CD4-positive, alpha-beta T cell (primary cell): Measurements from ENCODE around the gene BCL2L11. TPM values are rescaled to one million over a fixed set of nuclear protein-coding genes. Genes with fewer than 3 reads are reported as not detected.

Source experiments
- ATAC-seq: fragments of 200-7000 bp; cut with Tn5 transposase; one replicate; pipeline ENCODE4 v1.10.0; 2022; ENCODE audit warnings: mild to moderate bottlenecking; ENCODE audit not compliant: poor library complexity
- CTCF ChIA-PET: fragments of 350-600 bp; sonication (Branson Sonifier 250); formaldehyde crosslinking; loops from one replicate; lab custom pipeline; 2021; ENCODE audit warnings: antibody characterized with exemption, inconsistent platforms; lab: Charles Lee
- POLR2A ChIA-PET: fragments of 350-600 bp; sonication (Branson Sonifier 250); formaldehyde crosslinking; loops from one replicate; lab custom pipeline; 2021; ENCODE audit warnings: antibody characterized with exemption, inconsistent platforms; lab: Charles Lee
- DNase-seq, 14 experiments: peaks; one replicate each; pipeline ENCODE4 v3.0.0-alpha.2; 2013 to 2020; ENCODE audit warnings: mixed read lengths in 2 of 14
- H3K27ac ChIP-seq, 2 donors: one replicate each; pipeline versions ENCODE4 v1.5.1 to v1.7.0; 2013; ENCODE audit warnings: low read length in 2 of 2, low read depth in 1 of 2, mild to moderate bottlenecking in 1 of 2
- H3K27me3 ChIP-seq, 2 experiments: 1 replicate in 1 of 2; 2 replicates in 1 of 2; pipeline versions ENCODE4 v1.6.1 to v1.7.0; 2013; ENCODE audit warnings: low read length in 2 of 2, control low read depth in 1 of 2, mild to moderate bottlenecking in 1 of 2, moderate library complexity in 1 of 2; ENCODE audit not compliant: insufficient read depth in 2 of 2, control insufficient read depth in 1 of 2
- H3K36me3 ChIP-seq: one replicate; pipeline ENCODE4 v1.6.1; 2013; ENCODE audit warnings: low read length, control low read depth; ENCODE audit not compliant: insufficient read depth
- H3K4me1 ChIP-seq: one replicate; pipeline ENCODE4 v1.6.1; 2013; ENCODE audit warnings: low read length, control low read depth; ENCODE audit not compliant: insufficient read depth
- H3K4me3 ChIP-seq: one replicate; pipeline ENCODE4 v1.5.1; 2013; ENCODE audit warnings: mild to moderate bottlenecking, low read length, moderate library complexity
- H3K9me3 ChIP-seq, 2 experiments: 1 replicate in 1 of 2; 2 replicates in 1 of 2; pipeline versions ENCODE4 v1.6.1 to v1.7.0; 2013; ENCODE audit warnings: low read length in 2 of 2, mild to moderate bottlenecking in 2 of 2, control low read depth in 1 of 2, moderate library complexity in 1 of 2; ENCODE audit not compliant: control insufficient read depth in 1 of 2, insufficient read depth in 1 of 2
- H3K27ac Mint-ChIP-seq: one replicate; pipeline ENCODE4 v1.8.0; 2020; ENCODE audit warnings: mixed read lengths
- H3K27me3 Mint-ChIP-seq: one replicate; pipeline ENCODE4 v1.8.0; 2021; ENCODE audit warnings: mixed read lengths
- H3K36me3 Mint-ChIP-seq: one replicate; pipeline ENCODE4 v1.8.0; 2021; ENCODE audit warnings: low read depth, mixed read lengths
- H3K4me1 Mint-ChIP-seq: one replicate; pipeline ENCODE4 v1.8.0; 2021; ENCODE audit warnings: low read depth, mixed read lengths
- H3K4me3 Mint-ChIP-seq: one replicate; pipeline ENCODE4 v1.8.0; 2020; ENCODE audit warnings: mild to moderate bottlenecking, mixed read lengths
- H3K9me3 Mint-ChIP-seq: one replicate; pipeline ENCODE4 v1.8.0; 2020; ENCODE audit warnings: mixed read lengths
- CTCF ChIP-seq: fragments of 200-600 bp; IDR thresholded peaks from one replicate; pipeline ENCODE4 v1.8.0; 2022; ENCODE audit warnings: antibody characterized with exemption, mild to moderate bottlenecking
- intact Hi-C, 2 experiments: fragments of 100-400 bp; cut with DNase I in 1 of 2; cut with micrococcal nuclease in 1 of 2; formaldehyde crosslinking; loops; one replicate each; pipeline versions ENCODE4 v1.15.1 to v1.9.0; 2023 to 2025; cut with DNase I, micrococcal nuclease
- total RNA-seq, 174 experiments: library from RNA in 2 of 174; stranded (reverse) in 2 of 174; gene quantifications; one replicate each; pipeline ENCODE4 v1.2.3 and lab custom pipeline; 2021 to 2026

Gene BCL2L11
- total RNA-seq, 2 experiments from 2014 or later, result 48.6 to 50.1 TPM

GRCh38 chr2:111165084-111165483 is 44.4 kb downstream of the BCL2L11 start:
- no peak overlapping the region for H3K4me3 ChIP-seq
- no peaks in the 10 kb centered on the region for H3K9me3 ChIP-seq
- Mint-ChIP-seq H3K27me3 (no peaks in the 10 kb centered on the region), H3K4me1 (peaks cover 28% of the 10 kb centered on the region), H3K4me3 (no peak overlapping the region), H3K27ac (no peak overlapping the region), H3K9me3 (no peaks in the 10 kb centered on the region), H3K36me3 (peaks cover 41% of the 10 kb centered on the region)
- no peak overlapping the region for H3K27ac ChIP-seq
- CTCF ChIA-PET, result no interaction called here
- intact Hi-C loops, result no loop called here
- POLR2A ChIA-PET, result no interaction called here
- DNase-seq (no peak), ATAC-seq (no peak)
- no peak for TF ChIP-seq CTCF
- H3K27me3 ChIP-seq, result no peaks in the 10 kb centered on the region
- H3K36me3 ChIP-seq, result peaks cover 24% of the 10 kb centered on the region
- peaks cover 12% of the 10 kb centered on the region for H3K4me1 ChIP-seq

DNA sequence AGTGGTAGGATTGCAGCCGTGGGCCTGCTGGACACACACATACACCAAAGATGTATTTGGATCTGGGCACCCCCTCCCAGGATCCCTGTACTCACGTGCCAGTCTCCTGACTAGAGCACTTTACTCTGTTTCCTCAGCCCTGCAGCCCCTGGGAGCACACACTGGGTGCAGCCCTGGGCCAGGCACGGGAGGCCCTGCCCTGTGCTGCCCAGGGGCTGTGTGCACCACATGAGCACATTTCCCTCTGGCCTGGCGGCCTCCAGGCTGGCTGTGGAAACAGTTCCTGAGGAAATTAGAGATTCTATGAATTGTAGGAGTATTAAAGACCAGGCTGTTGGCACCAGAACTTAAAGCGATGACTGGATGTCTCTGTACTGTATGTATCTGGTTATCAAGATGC is 45.4 kb downstream of the BCL2L11 start:
- intact Hi-C loops, result no loop called here
- TF ChIP-seq CTCF, result no peak
- Mint-ChIP-seq H3K27me3 (no peaks in the 10 kb centered on the region), H3K4me1 (peaks cover 21% of the 10 kb centered on the region), H3K9me3 (no peaks in the 10 kb centered on the region), H3K27ac (no peak overlapping the region), H3K4me3 (no peak overlapping the region), H3K36me3 (peaks cover 38% of the 10 kb centered on the region)
- DNase-seq, result no peak
- Histone ChIP-seq H3K36me3 (peaks cover 24% of the 10 kb centered on the region), H3K9me3 (no peaks in the 10 kb centered on the region), H3K4me1 (peaks cover 12% of the 10 kb centered on the region), H3K27me3 (no peaks in the 10 kb centered on the region), H3K27ac (no peak overlapping the region), H3K4me3 (no peak overlapping the region)
- POLR2A ChIA-PET, result no interaction called here
- CTCF ChIA-PET, result no interaction called here
- no peak for ATAC-seq

GRCh38 chr2:111167076-111167862 is 46.6 kb downstream of the BCL2L11 start:
- peaks cover 24% of the 10 kb centered on the region for H3K36me3 ChIP-seq
- Mint-ChIP-seq H3K4me3 (no peak overlapping the region), H3K27ac (no peak overlapping the region), H3K9me3 (no peaks in the 10 kb centered on the region), H3K27me3 (no peaks in the 10 kb centered on the region), H3K4me1 (peaks cover 13% of the 10 kb centered on the region), H3K36me3 (peaks cover 32% of the 10 kb centered on the region)
- no peak overlapping the region for H3K27ac ChIP-seq
- peaks cover 12% of the 10 kb centered on the region for H3K4me1 ChIP-seq
- H3K27me3 ChIP-seq, result no peaks in the 10 kb centered on the region
- intact Hi-C loops, result no loop called here
- H3K9me3 ChIP-seq, result no peaks in the 10 kb centered on the region
- no peak for TF ChIP-seq CTCF
- ChIA-PET CTCF (interaction anchor here (0.9 to 1.1 kb wide), 2 partner anchors 10 to 13 kb away, joined by 3 to 5 read pairs; no protein-coding TSS in a partner anchor), POLR2A (interaction anchor here (0.9 kb wide), 1 partner anchor 46 kb away, joined by 5 read pairs; the partner anchor contains the start of gene BCL2L11)
- DNase-seq, result no peak
- no peak overlapping the region for H3K4me3 ChIP-seq
- ATAC-seq, result no peak
